ENCODE measurements around the gene MARCOL.

GRCh38 chr5:148237785-148238417, 424 bp upstream of the MARCOL start:
- TF ChIP-seq, protein P1, sequence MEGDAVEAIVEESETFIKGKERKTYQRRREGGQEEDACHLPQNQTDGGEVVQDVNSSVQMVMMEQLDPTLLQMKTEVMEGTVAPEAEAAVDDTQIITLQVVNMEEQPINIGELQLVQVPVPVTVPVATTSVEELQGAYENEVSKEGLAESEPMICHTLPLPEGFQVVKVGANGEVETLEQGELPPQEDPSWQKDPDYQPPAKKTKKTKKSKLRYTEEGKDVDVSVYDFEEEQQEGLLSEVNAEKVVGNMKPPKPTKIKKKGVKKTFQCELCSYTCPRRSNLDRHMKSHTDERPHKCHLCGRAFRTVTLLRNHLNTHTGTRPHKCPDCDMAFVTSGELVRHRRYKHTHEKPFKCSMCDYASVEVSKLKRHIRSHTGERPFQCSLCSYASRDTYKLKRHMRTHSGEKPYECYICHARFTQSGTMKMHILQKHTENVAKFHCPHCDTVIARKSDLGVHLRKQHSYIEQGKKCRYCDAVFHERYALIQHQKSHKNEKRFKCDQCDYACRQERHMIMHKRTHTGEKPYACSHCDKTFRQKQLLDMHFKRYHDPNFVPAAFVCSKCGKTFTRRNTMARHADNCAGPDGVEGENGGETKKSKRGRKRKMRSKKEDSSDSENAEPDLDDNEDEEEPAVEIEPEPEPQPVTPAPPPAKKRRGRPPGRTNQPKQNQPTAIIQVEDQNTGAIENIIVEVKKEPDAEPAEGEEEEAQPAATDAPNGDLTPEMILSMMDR (IDR thresholded peaks at IDR 0.05; ENCODE audit: low read depth, low read length, poor library complexity, severe bottlenecking): no peak
- no peak for TF ChIP-seq EZH2phosphoT487 (IDR thresholded peaks at IDR 0.05; ENCODE audit: borderline replicate concordance, low read length)
